Sigmoid colon (tissue), 7 donors: Measurements from ENCODE around the gene FOLR1. TPM values are rescaled to one million over a fixed set of nuclear protein-coding genes. Genes with fewer than 3 reads are reported as not detected.
"Not testable (repeated sequence)": the region's sequence is repeated elsewhere in the genome, so short reads cannot be mapped to it uniquely, and the experiment has no call there.

Experiments used
- DNase-seq: peaks from one replicate; pipeline ENCODE4 v3.0.0-alpha.2; 2019
- H3K27ac ChIP-seq, 4 donors: fragments of 200-600 bp; sonication (generic); one replicate each; pipeline ENCODE4 v1.5.1; 2016 to 2019; ENCODE audit warnings: mild to moderate bottlenecking in 1 of 4
- H3K27me3 ChIP-seq, 3 donors: fragments of 200-600 bp; sonication (generic); one replicate each; pipeline ENCODE4 v1.5.1; 2019; ENCODE audit warnings: mild to moderate bottlenecking in 1 of 3
- H3K36me3 ChIP-seq, 4 donors: fragments of 200-600 bp; sonication (generic); one replicate each; pipeline ENCODE4 v1.5.1; 2016 to 2019
- H3K4me1 ChIP-seq, 4 donors: fragments of 200-600 bp; sonication (generic); one replicate each; pipeline ENCODE4 v1.5.1; 2017 to 2019
- H3K4me3 ChIP-seq, 4 donors: fragments of 200-600 bp; sonication (generic); one replicate each; pipeline ENCODE4 v1.5.1; 2017 to 2019; ENCODE audit warnings: mild to moderate bottlenecking in 2 of 4, moderate library complexity in 1 of 4
- H3K9me3 ChIP-seq, 4 donors: fragments of 200-600 bp in 3 of 4; sonication (generic) in 3 of 4; one replicate each; pipeline versions ENCODE4 v1.5.1 to v1.6.1; 2013 to 2019
- EP300 ChIP-seq, 4 donors: sonication (generic); formaldehyde crosslinking; IDR thresholded peaks; one replicate each; pipeline ENCODE4 v1.6.1; 2017; ENCODE audit warnings: antibody characterized with exemption in 4 of 4
- POLR2A ChIP-seq, 2 donors: fragments of 450-650 bp; IDR thresholded peaks; one replicate each; pipeline ENCODE4 v1.6.1; 2016; ENCODE audit warnings: antibody characterized with exemption in 2 of 2, mild to moderate bottlenecking in 2 of 2, moderate library complexity in 2 of 2
- POLR2AphosphoS5 ChIP-seq, 4 donors: sonication (generic); formaldehyde crosslinking; IDR thresholded peaks; one replicate each; pipeline ENCODE4 v1.6.1; 2017; ENCODE audit warnings: antibody characterized with exemption in 4 of 4
- WGBS, 2 donors: extraction: QIAGEN DNeasy Blood & Tissue Kit; methylation state at CpG; one replicate each; pipeline ENCODE4 v1.1.7; 2013; 5-methylcytosine and 5-hydroxymethylcytosine counted together
- intact Hi-C: fragments of 100-400 bp; cut with DNase I; formaldehyde crosslinking; loops from one replicate; pipeline ENCODE4 v1.15.1; 2023
- polyA plus RNA-seq, 3 donors: library from polyadenylated mRNA; stranded (reverse); fragments of 200-250 nt; gene quantifications; one replicate each; pipeline ENCODE4 v1.2.3, GENCODE V29; 2013
- total RNA-seq, 4 donors: library from RNA; depleted of rRNA; stranded (reverse); fragments of >200 nt; gene quantifications; one replicate each; pipeline ENCODE4 v1.1.0, GENCODE V29; 2016
- TF ChIP-seq, protein P1 (sequence below), 4 experiments: fragments of 450-650 bp in 3 of 4; fragments of 200-600 bp in 1 of 4; IDR thresholded peaks; one replicate each; pipeline ENCODE4 v1.5.1; 2016 to 2019; ENCODE audit warnings: antibody characterized with exemption in 4 of 4, mild to moderate bottlenecking in 3 of 4, moderate library complexity in 2 of 4
- donor health status: healthy with polysubstance abuse.
- donor health status: Bipolar disorder and iron deficiency.
- donor health status: healthy.

The FOLR1 gene
- total and polyA plus RNA-seq, 7 donors, result 0.15 to 0.71 TPM; not detected in 5

DNA sequence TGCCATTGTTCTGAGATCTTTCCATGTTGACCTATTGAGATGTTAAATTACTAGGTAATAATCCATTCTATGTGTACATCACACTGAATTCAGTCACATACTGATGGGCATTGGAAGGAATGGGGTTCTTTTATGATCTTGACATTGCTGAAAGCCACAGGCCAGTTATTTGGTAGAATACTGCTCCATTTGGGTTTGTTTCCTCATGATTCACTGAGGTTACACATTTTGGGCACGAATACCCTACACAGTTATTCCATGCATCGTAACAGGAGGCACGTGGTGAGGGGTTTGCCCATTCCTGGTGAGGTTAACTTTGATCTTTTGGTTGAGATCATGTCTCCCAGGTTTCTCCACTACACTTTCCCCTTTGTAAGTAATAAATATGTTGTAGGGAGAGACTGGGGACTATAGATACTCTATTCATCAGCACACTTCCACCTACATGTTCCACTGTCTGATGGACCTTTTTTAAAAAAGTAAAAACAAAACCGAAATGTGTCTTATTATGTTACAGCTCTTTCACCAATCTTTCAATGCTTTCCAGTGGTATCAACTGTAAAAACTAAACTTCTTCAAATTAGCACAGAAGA is 12.0 kb upstream of the FOLR1 start:
- intact Hi-C loops, result loop anchor here (10.0 kb wide), 1 partner anchor 55 kb away; no protein-coding TSS in a partner anchor
- Histone ChIP-seq H3K4me3 (no peak overlapping the region), H3K27ac (no peak overlapping the region), H3K36me3 (no peaks in the 10 kb centered on the region), H3K27me3 (peaks cover 0 to 4% (median 0%) of the 10 kb centered on the region in 3 donors), H3K9me3 (no peaks in the 10 kb centered on the region), H3K4me1 (peaks cover 0 to 4% (median 0%) of the 10 kb centered on the region in 4 donors)
- DNase-seq, result no peak
- WGBS, 2 donors, result 79 to 84% methylated on average over 4 of the region's 4 CpGs
- TF ChIP-seq POLR2AphosphoS5 (IDR thresholded peaks at IDR 0.05), result no peak
- TF ChIP-seq POLR2A (IDR thresholded peaks at IDR 0.05), result no peak
- TF ChIP-seq, protein P1, sequence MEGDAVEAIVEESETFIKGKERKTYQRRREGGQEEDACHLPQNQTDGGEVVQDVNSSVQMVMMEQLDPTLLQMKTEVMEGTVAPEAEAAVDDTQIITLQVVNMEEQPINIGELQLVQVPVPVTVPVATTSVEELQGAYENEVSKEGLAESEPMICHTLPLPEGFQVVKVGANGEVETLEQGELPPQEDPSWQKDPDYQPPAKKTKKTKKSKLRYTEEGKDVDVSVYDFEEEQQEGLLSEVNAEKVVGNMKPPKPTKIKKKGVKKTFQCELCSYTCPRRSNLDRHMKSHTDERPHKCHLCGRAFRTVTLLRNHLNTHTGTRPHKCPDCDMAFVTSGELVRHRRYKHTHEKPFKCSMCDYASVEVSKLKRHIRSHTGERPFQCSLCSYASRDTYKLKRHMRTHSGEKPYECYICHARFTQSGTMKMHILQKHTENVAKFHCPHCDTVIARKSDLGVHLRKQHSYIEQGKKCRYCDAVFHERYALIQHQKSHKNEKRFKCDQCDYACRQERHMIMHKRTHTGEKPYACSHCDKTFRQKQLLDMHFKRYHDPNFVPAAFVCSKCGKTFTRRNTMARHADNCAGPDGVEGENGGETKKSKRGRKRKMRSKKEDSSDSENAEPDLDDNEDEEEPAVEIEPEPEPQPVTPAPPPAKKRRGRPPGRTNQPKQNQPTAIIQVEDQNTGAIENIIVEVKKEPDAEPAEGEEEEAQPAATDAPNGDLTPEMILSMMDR (IDR thresholded peaks at IDR 0.05), result no peak
- TF ChIP-seq EP300 (IDR thresholded peaks at IDR 0.05), result no peak

DNA sequence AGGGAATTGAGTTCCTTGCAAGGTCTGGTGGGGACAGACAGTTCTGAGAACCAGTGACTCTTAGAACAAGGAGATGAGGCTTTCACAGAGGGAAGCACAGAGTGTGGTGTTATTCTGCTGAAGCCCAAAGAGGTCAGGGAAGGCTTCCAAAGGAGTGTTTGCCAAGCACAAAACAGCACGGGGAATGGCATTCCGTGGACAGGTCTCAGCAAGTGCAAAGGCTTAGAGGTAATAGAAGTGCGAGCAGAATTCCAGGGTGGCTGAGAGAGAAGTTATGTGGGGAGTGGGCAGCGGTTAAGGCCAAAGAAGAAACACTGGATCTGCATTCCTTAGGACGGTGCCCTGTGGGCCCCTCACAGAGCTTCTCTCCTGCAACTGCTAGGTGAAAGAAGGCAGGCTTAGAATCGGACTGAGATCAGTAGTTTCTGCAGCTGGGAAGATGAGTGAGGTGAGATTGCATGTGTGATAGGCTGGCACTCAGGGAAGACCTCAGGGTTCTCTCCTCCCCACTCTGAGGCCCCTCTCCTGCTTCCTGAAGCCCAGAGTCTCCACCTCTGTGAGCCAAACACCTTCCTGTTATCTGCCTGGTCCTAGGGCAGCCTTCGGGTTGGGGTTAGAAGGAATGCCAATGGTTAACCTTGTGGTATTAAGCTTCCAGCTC is 10.9 kb upstream of the FOLR1 start:
- H3K4me3 ChIP-seq, H3K27ac ChIP-seq, H3K9me3 ChIP-seq, H3K36me3 ChIP-seq, H3K4me1 ChIP-seq, DNase-seq, H3K27me3 ChIP-seq: not testable (repeated sequence)
- WGBS, 2 donors, result 71 to 73% methylated on average over 7 of the region's 7 CpGs
- intact Hi-C loops, result loop anchor here (10.0 kb wide), 1 partner anchor 54 kb away; no protein-coding TSS in a partner anchor

DNA sequence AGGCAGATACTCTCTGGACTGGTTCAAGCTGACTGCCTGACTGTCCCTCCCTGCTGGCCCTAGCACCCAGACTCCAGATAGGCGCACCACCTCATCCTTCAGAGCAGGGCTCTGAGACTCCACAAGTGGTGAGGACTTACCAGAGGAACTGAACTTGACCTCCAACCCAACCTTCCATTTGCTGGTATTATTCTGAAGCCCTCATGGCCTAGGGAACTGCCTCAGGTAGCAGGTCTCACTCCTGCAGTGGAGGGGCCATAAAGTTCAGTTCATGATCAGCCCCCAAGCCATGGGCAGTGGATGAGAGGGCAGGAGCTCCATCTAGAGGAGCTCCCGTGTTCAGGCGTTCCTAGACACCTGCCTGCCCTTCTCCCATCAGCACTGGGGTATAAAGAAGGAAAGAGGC is 10.4 kb upstream of the FOLR1 start:
- not testable (repeated sequence) for H3K9me3 ChIP-seq, H3K27me3 ChIP-seq, H3K36me3 ChIP-seq, H3K27ac ChIP-seq, DNase-seq, H3K4me1 ChIP-seq, H3K4me3 ChIP-seq
- WGBS, 2 donors, result 59 to 69% methylated on average over 3 of the region's 3 CpGs
- intact Hi-C loops, result loop anchor here (10.0 kb wide), 1 partner anchor 53 kb away; no protein-coding TSS in a partner anchor

DNA sequence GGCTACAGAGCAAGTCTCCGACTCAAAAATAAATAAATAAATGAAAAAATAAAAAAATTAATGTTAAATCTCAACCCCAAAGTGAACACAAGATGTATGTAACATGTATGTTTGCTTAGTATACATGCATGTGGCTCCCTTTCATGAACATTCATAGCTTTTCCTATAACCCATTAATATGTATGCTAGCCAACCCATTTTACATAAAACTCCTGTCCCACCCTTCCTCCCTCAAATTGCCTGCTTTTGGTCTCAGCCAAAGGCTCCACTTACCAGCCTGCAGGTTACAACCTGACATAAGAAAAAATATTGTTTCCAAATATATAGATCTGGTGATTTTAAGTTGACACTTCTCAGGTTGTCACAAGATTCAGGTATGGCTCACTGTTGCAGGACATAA is 3.7 kb upstream of the FOLR1 start:
- Histone ChIP-seq H3K4me3 (no peak overlapping the region), H3K36me3 (no peaks in the 10 kb centered on the region), H3K27me3 (no peaks in the 10 kb centered on the region), H3K4me1 (peaks cover 0 to 3% (median 0%) of the 10 kb centered on the region in 4 donors), H3K27ac (no peak overlapping the region), H3K9me3 (no peaks in the 10 kb centered on the region)
- WGBS, 2 donors, result 84 to 92% methylated on average over 1 of the region's 1 CpG
- TF ChIP-seq EP300 (IDR thresholded peaks at IDR 0.05) (no peak), POLR2A (IDR thresholded peaks at IDR 0.05) (no peak), POLR2AphosphoS5 (IDR thresholded peaks at IDR 0.05) (no peak)
- TF ChIP-seq, protein P1 (IDR thresholded peaks at IDR 0.05), result no peak
- no peak for DNase-seq
- intact Hi-C loops, result loop anchor here (10.0 kb wide), 1 partner anchor 47 kb away; no protein-coding TSS in a partner anchor

DNA sequence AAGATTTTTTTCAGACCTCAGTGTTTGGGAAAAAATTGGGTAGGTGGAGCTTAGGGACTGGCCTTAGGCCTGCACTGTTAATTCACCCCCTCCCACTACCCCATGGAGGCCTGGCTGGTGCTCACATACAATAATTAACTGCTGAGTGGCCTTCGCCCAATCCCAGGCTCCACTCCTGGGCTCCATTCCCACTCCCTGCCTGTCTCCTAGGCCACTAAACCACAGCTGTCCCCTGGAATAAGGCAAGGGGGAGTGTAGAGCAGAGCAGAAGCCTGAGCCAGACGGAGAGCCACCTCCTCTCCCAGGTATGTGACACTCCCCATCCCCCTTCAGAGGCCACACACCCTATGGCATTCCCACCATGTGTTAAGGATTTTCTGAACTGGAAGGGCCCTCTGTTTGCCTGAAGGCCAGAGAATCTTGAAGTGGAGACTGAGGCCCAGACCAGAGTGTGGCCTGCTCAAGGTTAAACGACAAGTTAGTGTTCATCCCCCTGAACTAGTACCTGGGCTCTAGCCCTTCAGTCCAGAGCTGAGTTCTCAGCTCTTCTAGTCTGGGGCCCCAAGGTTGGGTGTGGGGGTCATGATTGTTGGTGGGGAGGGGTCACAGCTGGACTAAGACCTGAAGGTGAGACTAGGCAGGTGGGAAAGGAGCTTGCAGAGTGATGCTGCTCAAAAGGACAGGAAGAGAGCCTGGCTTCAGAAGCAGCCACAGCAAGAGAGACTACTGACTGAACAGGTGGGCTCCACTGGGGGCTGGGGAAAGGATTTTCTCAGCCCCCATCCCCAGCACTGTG is 2.3 kb upstream of the FOLR1 start:
- Histone ChIP-seq H3K27ac (no peak overlapping the region), H3K27me3 (no peaks in the 10 kb centered on the region), H3K9me3 (no peaks in the 10 kb centered on the region), H3K36me3 (no peaks in the 10 kb centered on the region), H3K4me1 (no peaks in the 10 kb centered on the region), H3K4me3 (no peak overlapping the region)
- 43 to 57% methylated on average over 3 of the region's 3 CpGs for WGBS, 2 donors
- no peak for TF ChIP-seq EP300 (IDR thresholded peaks at IDR 0.05)
- TF ChIP-seq POLR2A (IDR thresholded peaks at IDR 0.05), result no peak
- TF ChIP-seq POLR2AphosphoS5 (IDR thresholded peaks at IDR 0.05), result no peak
- TF ChIP-seq, protein P1 (IDR thresholded peaks at IDR 0.05), result no peak
- DNase-seq, result no peak
- intact Hi-C loops, result loop anchor here (10.0 kb wide), 1 partner anchor 45 kb away; no protein-coding TSS in a partner anchor
